Memory B cell (primary cell): ENCODE data around the gene CDH4.

Source experiments
- ATAC-seq: fragments of 150-1000 bp; cut with Tn5 transposase; 2 replicates; pipeline ENCODE4 v1.10.0; 2021; ENCODE audit warnings: low read depth, mild to moderate bottlenecking, moderate library complexity
- DNase-seq, 2 donors: peaks; one replicate each; pipeline ENCODE4 v3.0.0; 2022; ENCODE audit warnings: low spot score in 2 of 2
- H3K27ac Mint-ChIP-seq: one replicate; pipeline ENCODE4 v1.8.0; 2022; ENCODE audit warnings: mild to moderate bottlenecking, moderate library complexity, mixed read lengths
- H3K27me3 Mint-ChIP-seq: one replicate; pipeline ENCODE4 v1.8.0; 2022; ENCODE audit warnings: mixed read lengths
- H3K36me3 Mint-ChIP-seq: one replicate; pipeline ENCODE4 v1.8.0; 2022; ENCODE audit warnings: mild to moderate bottlenecking, mixed read lengths
- H3K4me1 Mint-ChIP-seq: one replicate; pipeline ENCODE4 v1.8.0; 2022; ENCODE audit warnings: mixed read lengths
- H3K4me3 Mint-ChIP-seq: one replicate; pipeline ENCODE4 v1.8.0; 2022; ENCODE audit warnings: mild to moderate bottlenecking, moderate library complexity, mixed read lengths
- H3K9me3 Mint-ChIP-seq: one replicate; pipeline ENCODE4 v1.8.0; 2022; ENCODE audit warnings: mixed read lengths

Gene CDH4

GRCh38 chr20:61366914-61367313 lies 114.9 kb downstream of the CDH4 start:
- H3K4me1 Mint-ChIP-seq: peaks cover 3% of the 10 kb centered on the region
- ATAC-seq: no peak
- no peaks in the 10 kb centered on the region for H3K27me3 Mint-ChIP-seq
- no peak for DNase-seq
- H3K9me3 Mint-ChIP-seq: peaks cover 3% of the 10 kb centered on the region
- peaks cover 2% of the 10 kb centered on the region for H3K36me3 Mint-ChIP-seq
- no peak overlapping the region for H3K4me3 Mint-ChIP-seq
- H3K27ac Mint-ChIP-seq: no peak overlapping the region

- Mint-ChIP-seq H3K36me3 (no peaks in the 10 kb centered on the region), H3K9me3 (peaks cover 1% of the 10 kb centered on the region), H3K4me3 (no peak overlapping the region), H3K27me3 (no peaks in the 10 kb centered on the region), H3K4me1 (no peaks in the 10 kb centered on the region), H3K27ac (no peak overlapping the region)
- no peak for DNase-seq
- no peak for ATAC-seq
These were observed 117.9 kb downstream of the CDH4 start for GRCh38 chr20:61369731-61370520.

GRCh38 chr20:61370841-61371303 lies 118.8 kb downstream of the CDH4 start:
- ATAC-seq (no peak), DNase-seq (no peak)
- Mint-ChIP-seq H3K9me3 (peaks cover 1% of the 10 kb centered on the region), H3K27ac (no peak overlapping the region), H3K27me3 (no peaks in the 10 kb centered on the region), H3K36me3 (no peaks in the 10 kb centered on the region), H3K4me3 (no peak overlapping the region), H3K4me1 (no peaks in the 10 kb centered on the region)

GRCh38 chr20:61371501-61372136 lies 119.6 kb downstream of the CDH4 start:
- Mint-ChIP-seq H3K36me3 (no peaks in the 10 kb centered on the region), H3K9me3 (peaks cover 1% of the 10 kb centered on the region), H3K4me1 (no peaks in the 10 kb centered on the region), H3K4me3 (no peak overlapping the region), H3K27ac (no peak overlapping the region), H3K27me3 (no peaks in the 10 kb centered on the region)
- no peak for DNase-seq
- ATAC-seq: no peak

- DNase-seq (no peak), ATAC-seq (no peak)
- H3K4me3 Mint-ChIP-seq: no peak overlapping the region
- no peak overlapping the region for H3K27ac Mint-ChIP-seq
- no peaks in the 10 kb centered on the region for H3K4me1 Mint-ChIP-seq
- H3K9me3 Mint-ChIP-seq: peaks cover 1% of the 10 kb centered on the region
- H3K36me3 Mint-ChIP-seq: no peaks in the 10 kb centered on the region
- no peaks in the 10 kb centered on the region for H3K27me3 Mint-ChIP-seq
These were observed 120.3 kb downstream of the CDH4 start for GRCh38 chr20:61372137-61373054.

- ATAC-seq: no peak
- no peaks in the 10 kb centered on the region for H3K27me3 Mint-ChIP-seq
- H3K27ac Mint-ChIP-seq: no peak overlapping the region
- no peaks in the 10 kb centered on the region for H3K36me3 Mint-ChIP-seq
- DNase-seq: no peak
- H3K9me3 Mint-ChIP-seq: peaks cover 1% of the 10 kb centered on the region
- H3K4me1 Mint-ChIP-seq: no peaks in the 10 kb centered on the region
- H3K4me3 Mint-ChIP-seq: no peak overlapping the region
These were observed 121.0 kb downstream of the CDH4 start for GRCh38 chr20:61373055-61373399.

- ATAC-seq (no peak), DNase-seq (no peak)
- Mint-ChIP-seq H3K9me3 (peaks cover 1% of the 10 kb centered on the region), H3K4me3 (no peak overlapping the region), H3K36me3 (no peaks in the 10 kb centered on the region), H3K27me3 (no peaks in the 10 kb centered on the region), H3K4me1 (no peaks in the 10 kb centered on the region), H3K27ac (no peak overlapping the region)
These were observed 122.0 kb downstream of the CDH4 start for GRCh38 chr20:61373956-61374545.

GRCh38 chr20:61376541-61377240 lies 124.6 kb downstream of the CDH4 start:
- no peaks in the 10 kb centered on the region for H3K36me3 Mint-ChIP-seq
- DNase-seq: no peak
- H3K27me3 Mint-ChIP-seq: no peaks in the 10 kb centered on the region
- peaks cover 1% of the 10 kb centered on the region for H3K9me3 Mint-ChIP-seq
- ATAC-seq: no peak
- H3K4me3 Mint-ChIP-seq: no peak overlapping the region
- H3K4me1 Mint-ChIP-seq: no peaks in the 10 kb centered on the region
- H3K27ac Mint-ChIP-seq: no peak overlapping the region

GRCh38 chr20:61378694-61379355 lies 126.8 kb downstream of the CDH4 start:
- no peak for ATAC-seq
- H3K36me3 Mint-ChIP-seq: no peaks in the 10 kb centered on the region
- no peaks in the 10 kb centered on the region for H3K27me3 Mint-ChIP-seq
- H3K4me1 Mint-ChIP-seq: no peaks in the 10 kb centered on the region
- H3K27ac Mint-ChIP-seq: no peak overlapping the region
- peaks cover 1% of the 10 kb centered on the region for H3K9me3 Mint-ChIP-seq
- no peak overlapping the region for H3K4me3 Mint-ChIP-seq
- no peak for DNase-seq

GRCh38 chr20:61379898-61380544 lies 128.0 kb downstream of the CDH4 start:
- no peak for ATAC-seq
- Mint-ChIP-seq H3K27ac (no peak overlapping the region), H3K4me3 (no peak overlapping the region), H3K9me3 (peaks cover 4% of the 10 kb centered on the region), H3K27me3 (no peaks in the 10 kb centered on the region), H3K4me1 (no peaks in the 10 kb centered on the region), H3K36me3 (no peaks in the 10 kb centered on the region)
- no peak for DNase-seq

GRCh38 chr20:61380545-61380915 lies 128.5 kb downstream of the CDH4 start:
- Mint-ChIP-seq H3K4me3 (no peak overlapping the region), H3K36me3 (no peaks in the 10 kb centered on the region), H3K4me1 (no peaks in the 10 kb centered on the region), H3K9me3 (peaks cover 5% of the 10 kb centered on the region), H3K27ac (no peak overlapping the region), H3K27me3 (no peaks in the 10 kb centered on the region)
- DNase-seq: no peak
- no peak for ATAC-seq

- Mint-ChIP-seq H3K4me3 (no peak overlapping the region), H3K9me3 (peaks cover 6% of the 10 kb centered on the region), H3K27me3 (no peaks in the 10 kb centered on the region), H3K4me1 (no peaks in the 10 kb centered on the region), H3K36me3 (no peaks in the 10 kb centered on the region), H3K27ac (no peak overlapping the region)
- no peak for DNase-seq
- no peak for ATAC-seq
These were observed 130.1 kb downstream of the CDH4 start for GRCh38 chr20:61382194-61382593.

GRCh38 chr20:61385296-61385695 lies 133.2 kb downstream of the CDH4 start:
- no peaks in the 10 kb centered on the region for H3K4me1 Mint-ChIP-seq
- H3K36me3 Mint-ChIP-seq: no peaks in the 10 kb centered on the region
- peaks cover 6% of the 10 kb centered on the region for H3K9me3 Mint-ChIP-seq
- ATAC-seq (no peak), DNase-seq (no peak)
- H3K27ac Mint-ChIP-seq: no peak overlapping the region
- H3K4me3 Mint-ChIP-seq: no peak overlapping the region
- no peaks in the 10 kb centered on the region for H3K27me3 Mint-ChIP-seq
